ENCODE measurements around the gene FAM240A. TPM values are rescaled to one million over a fixed set of nuclear protein-coding genes. Genes with fewer than 3 reads are reported as not detected.

Gene FAM240A
- total RNA-seq (2022), result not detected in 2 replicates
- Bru-seq, nascent RNA, result not detected
- not detected for BruChase-seq, experiment 1, labeled RNA remaining after a 6-hour chase
- not detected for BruChase-seq, experiment 2, labeled RNA remaining after a 2-hour chase
- long read RNA-seq, result 0 reads

GRCh38 chr3:46612324-46612723 is at the start of gene FAM240A:
FAM240A (plus strand) TSS chr3:46612525; CDS start chr3:46612684, 159 bp downstream.
- no peak for TF ChIP-seq CTCF (IDR thresholded peaks at IDR 0.05; ENCODE audit: unreplicated experiment)
- Mint-ChIP-seq H3K27me3 (ENCODE audit: unreplicated experiment) (peaks cover 42% of the 10 kb centered on the region), H3K4me3 (ENCODE audit: low read depth, unreplicated experiment) (no peak within 1 kb of the TSS), H3K9me3 (ENCODE audit: low read depth, unreplicated experiment) (no peaks in the 10 kb centered on the region), H3K4me1 (ENCODE audit: low read depth, unreplicated experiment) (no peaks in the 10 kb centered on the region), H3K36me3 (ENCODE audit: insufficient read depth, unreplicated experiment) (no peaks in the 10 kb centered on the region), H3K27ac (ENCODE audit: unreplicated experiment) (no peak within 1 kb of the TSS)
- DNase-seq, result no peak
- intact Hi-C loops (cut with micrococcal nuclease; ENCODE audit: unreplicated experiment), result no loop called here
- CTCF ChIA-PET, result no interaction called here
- BruUV-seq (replicated peaks), result no TSS peak

DNA sequence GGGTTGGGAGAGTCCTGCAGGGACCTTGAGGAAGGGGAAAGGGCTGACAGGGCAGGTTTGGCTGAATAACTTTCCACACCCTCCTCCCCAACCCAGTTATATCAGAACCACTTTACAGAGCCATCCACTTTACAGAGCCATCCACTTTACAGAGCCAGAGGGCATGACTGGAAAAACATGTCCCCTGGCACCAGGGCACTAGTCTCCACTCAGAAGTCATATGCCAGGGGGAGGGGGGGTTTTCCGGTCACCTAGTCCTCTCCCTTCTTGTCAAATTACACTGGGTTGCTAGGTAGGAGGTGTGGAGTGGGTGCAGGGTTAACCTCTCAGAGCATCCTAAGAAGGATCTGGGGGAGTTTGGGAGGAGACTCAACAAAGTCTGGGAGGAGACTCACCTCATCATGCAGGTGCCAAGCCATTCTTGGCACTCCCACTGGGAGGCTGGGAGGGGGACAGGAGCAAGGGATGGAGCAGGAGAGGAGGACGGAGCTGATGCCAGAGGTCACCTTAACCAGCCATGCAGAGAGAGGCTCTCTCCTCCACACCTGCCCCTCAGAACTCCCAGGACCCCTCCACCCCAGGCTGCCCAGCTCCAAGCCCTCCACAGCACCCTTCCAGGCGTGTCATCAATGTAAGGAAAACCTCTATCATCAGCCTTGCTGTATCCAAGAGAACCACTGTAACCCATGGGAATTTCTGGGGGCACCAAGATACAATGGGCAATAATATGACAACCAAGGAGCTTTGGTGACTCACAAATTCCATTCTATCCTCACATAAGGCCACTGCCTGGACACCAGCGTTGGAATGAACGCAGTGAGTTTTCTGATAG is 47.9 kb upstream of the FAM240A start:
- BruUV-seq (replicated peaks), result no TSS peak
- Mint-ChIP-seq H3K27me3 (ENCODE audit: unreplicated experiment) (peaks cover 38% of the 10 kb centered on the region), H3K4me3 (ENCODE audit: low read depth, unreplicated experiment) (no peak overlapping the region), H3K36me3 (ENCODE audit: insufficient read depth, unreplicated experiment) (no peaks in the 10 kb centered on the region), H3K27ac (ENCODE audit: unreplicated experiment) (no peak overlapping the region), H3K9me3 (ENCODE audit: low read depth, unreplicated experiment) (no peaks in the 10 kb centered on the region), H3K4me1 (ENCODE audit: low read depth, unreplicated experiment) (no peaks in the 10 kb centered on the region)
- intact Hi-C loops (cut with micrococcal nuclease; ENCODE audit: unreplicated experiment), result no loop called here
- CTCF ChIA-PET, result no interaction called here
- no peak for TF ChIP-seq CTCF (IDR thresholded peaks at IDR 0.05; ENCODE audit: unreplicated experiment)
- no peak for DNase-seq

DNA sequence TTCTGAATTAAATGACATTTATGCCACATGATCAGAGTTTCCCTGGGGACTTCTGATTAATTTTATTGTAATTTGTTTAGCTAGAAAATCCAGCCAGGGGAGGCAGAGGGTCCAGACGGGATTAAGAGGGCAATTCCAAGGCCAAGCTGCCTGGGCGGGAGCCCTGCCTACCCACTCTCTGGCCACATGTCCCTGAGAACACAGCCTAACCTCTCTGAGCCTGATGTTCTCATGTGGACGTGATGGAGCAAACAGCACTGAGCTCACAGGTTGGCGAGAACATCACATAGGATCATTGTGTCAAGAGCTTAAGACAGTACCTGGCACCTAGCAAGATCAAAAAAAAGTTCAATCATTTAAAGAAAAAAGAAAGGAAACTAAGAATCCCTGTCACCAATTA is 47.2 kb upstream of the FAM240A start:
- CTCF ChIA-PET, result no interaction called here
- BruUV-seq (replicated peaks), result no TSS peak
- H3K4me1 Mint-ChIP-seq (ENCODE audit: low read depth, unreplicated experiment), result no peaks in the 10 kb centered on the region
- intact Hi-C loops (cut with micrococcal nuclease; ENCODE audit: unreplicated experiment), result no loop called here
- no peak for DNase-seq
- H3K27me3 Mint-ChIP-seq (ENCODE audit: unreplicated experiment), result peaks cover 38% of the 10 kb centered on the region
- no peaks in the 10 kb centered on the region for H3K36me3 Mint-ChIP-seq (ENCODE audit: insufficient read depth, unreplicated experiment)
- no peak overlapping the region for H3K27ac Mint-ChIP-seq (ENCODE audit: unreplicated experiment)
- H3K4me3 Mint-ChIP-seq (ENCODE audit: low read depth, unreplicated experiment), result peak overlapping the region; percentile 67
- H3K9me3 Mint-ChIP-seq (ENCODE audit: low read depth, unreplicated experiment), result no peaks in the 10 kb centered on the region
- no peak for TF ChIP-seq CTCF (IDR thresholded peaks at IDR 0.05; ENCODE audit: unreplicated experiment)

DNA sequence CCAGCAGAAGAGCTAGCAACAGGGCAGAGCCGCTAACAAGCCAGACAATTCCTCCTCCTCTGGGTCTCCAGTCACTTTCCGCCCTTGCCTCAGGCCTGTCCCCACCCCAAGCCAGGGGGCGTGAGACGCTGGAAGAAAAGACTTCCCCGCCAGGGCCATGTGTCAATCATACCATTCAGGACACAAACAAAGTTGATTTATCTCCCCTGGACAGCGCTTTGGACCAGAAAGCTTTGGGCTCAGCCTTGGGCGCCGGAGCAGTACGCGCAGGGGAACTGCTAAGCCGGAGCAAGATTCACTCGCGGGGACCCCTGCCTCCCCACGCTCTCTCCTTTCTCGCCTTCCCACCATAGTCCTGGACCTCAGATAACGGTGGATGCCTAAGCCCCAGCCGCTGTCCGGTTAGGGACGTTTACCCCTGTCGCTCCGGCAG is 46.7 kb upstream of the FAM240A start:
- H3K9me3 Mint-ChIP-seq (ENCODE audit: low read depth, unreplicated experiment), result no peaks in the 10 kb centered on the region
- H3K27me3 Mint-ChIP-seq (ENCODE audit: unreplicated experiment), result peaks cover 38% of the 10 kb centered on the region
- BruUV-seq (replicated peaks), result no TSS peak
- no peak for DNase-seq
- intact Hi-C loops (cut with micrococcal nuclease; ENCODE audit: unreplicated experiment), result no loop called here
- H3K27ac Mint-ChIP-seq (ENCODE audit: unreplicated experiment), result no peak overlapping the region
- CTCF ChIA-PET, result no interaction called here
- no peak for TF ChIP-seq CTCF (IDR thresholded peaks at IDR 0.05; ENCODE audit: unreplicated experiment)
- no peaks in the 10 kb centered on the region for H3K4me1 Mint-ChIP-seq (ENCODE audit: low read depth, unreplicated experiment)
- no peaks in the 10 kb centered on the region for H3K36me3 Mint-ChIP-seq (ENCODE audit: insufficient read depth, unreplicated experiment)
- H3K4me3 Mint-ChIP-seq (ENCODE audit: low read depth, unreplicated experiment), result peak overlapping the region; percentile 67

Data from Calu3 (cell line).